Pancreas (tissue), 10 donors: ENCODE measurements around the gene OCA2. TPM values are rescaled to one million over a fixed set of nuclear protein-coding genes. Genes with fewer than 3 reads are reported as not detected.

Experiments used
- ATAC-seq, 4 donors: fragments of 200-7000 bp; cut with Tn5 transposase; one replicate each; pipeline versions ENCODE4 v1.8.0 to v1.9.1; 2020; ENCODE audit warnings: mild to moderate bottlenecking in 4 of 4, moderate library complexity in 4 of 4
- DNase-seq, 6 donors: peaks; one replicate each; pipeline ENCODE4 v3.0.0-alpha.2; 2020
- FAIRE-seq: peaks from 2 replicates; lab custom pipeline; 2012; peaks lifted over from hg19 to GRCh38; lab: Jason Lieb, UNC
- H3K27ac ChIP-seq, 4 donors: fragments of 200-600 bp; sonication (generic); 1 replicate in 3 of 4; 2 replicates in 1 of 4; pipeline versions ENCODE4 v1.5.0 to v1.8.0; 2020
- H3K27me3 ChIP-seq, 4 donors: fragments of 200-600 bp; one replicate each; pipeline ENCODE4 v1.8.0; 2021
- H3K36me3 ChIP-seq, 3 donors: fragments of 200-600 bp; sonication (generic) in 1 of 3; one replicate each; pipeline versions ENCODE4 v1.5.0 to v1.8.0; 2020 to 2021
- H3K4me1 ChIP-seq, 3 donors: fragments of 200-600 bp; one replicate each; pipeline ENCODE4 v1.8.0; 2021
- H3K4me3 ChIP-seq, 4 donors: fragments of 200-600 bp; sonication (generic) in 2 of 4; one replicate each; pipeline versions ENCODE4 v1.5.0 to v1.8.0; 2020 to 2021
- H3K9me3 ChIP-seq, 4 donors: fragments of 200-600 bp; one replicate each; pipeline ENCODE4 v1.8.0; 2021
- WGBS, 2 donors: extraction: QIAGEN DNeasy Blood & Tissue Kit; methylation state at CpG; one replicate each; pipeline ENCODE4 v1.1.7; 2013; 5-methylcytosine and 5-hydroxymethylcytosine counted together
- intact Hi-C, 3 donors: fragments of 100-400 bp; cut with DNase I; formaldehyde crosslinking; loops; one replicate each; pipeline versions ENCODE4 v1.11.1 to v1.14.2; 2022
- polyA plus RNA-seq, 2 donors: library from polyadenylated mRNA; stranded (reverse); fragments of 200-250 nt; gene quantifications; one replicate each; pipeline ENCODE4 v1.2.3, GENCODE V29; 2013
- total RNA-seq, 6 donors: library from RNA; stranded (reverse); fragmentation: NEBNext Ultra II Directional in 4 of 6; extraction: Animal tissue kit (Norgen Biotek cat#: 25700) in 4 of 6; gene quantifications; one replicate each; pipeline versions ENCODE4 v1.2.1 to v1.2.4, GENCODE V29; 2021 to 2023
- TF ChIP-seq, protein P1 (sequence below), 4 donors: fragments of 200-600 bp; sonication (generic) in 3 of 4; IDR thresholded peaks; one replicate each; pipeline versions ENCODE4 v1.5.0 to v1.8.0; 2021; ENCODE audit warnings: antibody characterized with exemption in 4 of 4
- donor health status: healthy with polysubstance abuse.
- donor health status: DM: no; HTN: no; CAD: no; lungs with moderate emphysema.
- donor health status: DM: no; HTN: no; CAD: no.
- donor health status: control.
- donor health status: control.
- donor health status: Bipolar disorder and iron deficiency.
- donor health status: DM: yes; HTN: yes; CAD: no.
- donor health status: DM: no; HTN: no; CAD: no.
- donor health status: DM: no; HTN: no; CAD: no.
- donor health status: DM: yes; HTN: yes; CAD: no.

The OCA2 gene
- total and polyA plus RNA-seq, 8 donors = 0.12 to 0.31 (median 0.18) TPM; not detected in 4

DNA sequence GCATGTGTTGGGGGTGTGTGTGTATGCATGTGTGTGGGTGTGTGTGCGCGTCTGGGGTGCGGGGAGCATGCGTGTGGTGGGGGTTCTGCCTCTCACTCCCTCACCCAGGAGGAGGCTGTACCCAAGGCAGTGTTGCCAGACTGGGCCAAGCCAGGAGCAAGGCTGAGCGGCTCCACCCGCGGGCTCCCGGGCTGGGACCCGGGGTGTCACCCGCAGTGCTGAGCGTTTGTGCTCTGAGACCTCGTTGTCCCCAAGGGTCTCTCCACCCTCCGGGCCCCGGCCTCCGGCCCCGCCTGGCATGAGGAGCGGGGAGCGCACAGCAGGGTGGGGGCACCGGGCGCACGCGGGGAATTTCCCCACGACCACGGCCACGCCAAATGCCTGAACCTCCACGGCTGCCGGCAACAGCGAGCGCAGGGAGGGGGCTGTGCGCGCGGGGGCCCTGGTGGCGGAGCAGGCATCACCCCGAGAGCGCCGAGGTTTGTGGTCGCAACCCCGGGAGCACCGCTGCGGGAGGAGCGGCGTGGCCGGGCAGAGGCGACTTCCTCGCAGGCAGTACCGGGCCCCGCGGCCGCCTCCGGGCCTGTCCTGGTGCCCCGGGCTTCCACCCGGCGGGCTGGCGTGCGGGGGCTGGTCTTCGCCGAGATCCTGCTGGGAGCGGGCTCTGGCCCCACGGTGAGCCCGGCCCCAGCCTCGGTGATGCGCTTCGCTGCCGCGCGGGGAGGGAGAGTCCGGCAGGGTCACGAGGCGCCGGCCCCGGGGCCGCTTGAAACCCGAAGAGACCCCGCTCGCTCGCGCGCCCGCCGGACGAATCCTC lies 7.4 kb upstream of the OCA2 start:
- FAIRE-seq = no peak
- Histone ChIP-seq H3K27ac (no peak overlapping the region), H3K4me3 (peak overlapping the region; percentile 18 to 51 (median 30)), H3K36me3 (peaks cover 0 to 6% (median 0%) of the 10 kb centered on the region in 3 donors), H3K4me1 (peaks cover 0 to 5% (median 0%) of the 10 kb centered on the region in 3 donors), H3K9me3 (no peaks in the 10 kb centered on the region), H3K27me3 (peaks cover 0 to 3% (median 0%) of the 10 kb centered on the region in 4 donors)
- TF ChIP-seq, protein P1, sequence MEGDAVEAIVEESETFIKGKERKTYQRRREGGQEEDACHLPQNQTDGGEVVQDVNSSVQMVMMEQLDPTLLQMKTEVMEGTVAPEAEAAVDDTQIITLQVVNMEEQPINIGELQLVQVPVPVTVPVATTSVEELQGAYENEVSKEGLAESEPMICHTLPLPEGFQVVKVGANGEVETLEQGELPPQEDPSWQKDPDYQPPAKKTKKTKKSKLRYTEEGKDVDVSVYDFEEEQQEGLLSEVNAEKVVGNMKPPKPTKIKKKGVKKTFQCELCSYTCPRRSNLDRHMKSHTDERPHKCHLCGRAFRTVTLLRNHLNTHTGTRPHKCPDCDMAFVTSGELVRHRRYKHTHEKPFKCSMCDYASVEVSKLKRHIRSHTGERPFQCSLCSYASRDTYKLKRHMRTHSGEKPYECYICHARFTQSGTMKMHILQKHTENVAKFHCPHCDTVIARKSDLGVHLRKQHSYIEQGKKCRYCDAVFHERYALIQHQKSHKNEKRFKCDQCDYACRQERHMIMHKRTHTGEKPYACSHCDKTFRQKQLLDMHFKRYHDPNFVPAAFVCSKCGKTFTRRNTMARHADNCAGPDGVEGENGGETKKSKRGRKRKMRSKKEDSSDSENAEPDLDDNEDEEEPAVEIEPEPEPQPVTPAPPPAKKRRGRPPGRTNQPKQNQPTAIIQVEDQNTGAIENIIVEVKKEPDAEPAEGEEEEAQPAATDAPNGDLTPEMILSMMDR (IDR thresholded peaks at IDR 0.05) = no peak
- intact Hi-C loops = no loop called here
- peak in 2 of 6 donors; percentile 9 to 67 for DNase-seq
- peak; percentile 20 to 64 (median 54) for ATAC-seq
- WGBS, 2 donors = 5 to 6% methylated on average over 73 to 81 of the region's 81 CpGs

DNA sequence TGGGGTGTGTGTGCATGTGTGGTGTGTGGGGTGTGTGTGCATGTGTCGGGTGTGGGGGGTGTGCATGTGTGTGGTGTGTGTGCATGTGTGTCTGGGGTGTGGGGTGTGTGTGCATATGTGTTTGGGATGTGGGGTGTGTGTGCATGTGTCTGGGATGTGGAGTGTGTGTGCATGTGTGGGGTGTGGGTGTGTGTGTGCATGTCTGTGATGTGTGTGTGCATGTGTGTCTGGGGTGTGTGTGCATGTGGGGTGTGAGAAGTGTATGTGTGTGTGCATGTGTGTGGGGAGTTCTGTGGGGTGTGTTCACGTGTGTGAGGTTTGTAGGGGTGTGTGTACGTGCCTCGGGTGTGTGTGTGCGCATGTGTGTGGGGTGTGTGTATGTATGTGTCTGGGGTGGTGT lies 6.7 kb upstream of the OCA2 start:
- 85 to 88% methylated on average over 5 of the region's 5 CpGs for WGBS, 2 donors
- TF ChIP-seq, protein P1 (IDR thresholded peaks at IDR 0.05) = no peak
- ATAC-seq = no peak
- no peaks in the 10 kb centered on the region for H3K36me3 ChIP-seq
- peaks cover 0 to 5% (median 0%) of the 10 kb centered on the region in 3 donors for H3K4me1 ChIP-seq
- DNase-seq = peak in 1 of 6 donors; percentile 3
- intact Hi-C loops = no loop called here
- FAIRE-seq = no peak
- no peaks in the 10 kb centered on the region for H3K9me3 ChIP-seq
- peaks cover 0 to 3% (median 0%) of the 10 kb centered on the region in 4 donors for H3K27me3 ChIP-seq
- no peak overlapping the region for H3K4me3 ChIP-seq
- H3K27ac ChIP-seq = no peak overlapping the region

DNA sequence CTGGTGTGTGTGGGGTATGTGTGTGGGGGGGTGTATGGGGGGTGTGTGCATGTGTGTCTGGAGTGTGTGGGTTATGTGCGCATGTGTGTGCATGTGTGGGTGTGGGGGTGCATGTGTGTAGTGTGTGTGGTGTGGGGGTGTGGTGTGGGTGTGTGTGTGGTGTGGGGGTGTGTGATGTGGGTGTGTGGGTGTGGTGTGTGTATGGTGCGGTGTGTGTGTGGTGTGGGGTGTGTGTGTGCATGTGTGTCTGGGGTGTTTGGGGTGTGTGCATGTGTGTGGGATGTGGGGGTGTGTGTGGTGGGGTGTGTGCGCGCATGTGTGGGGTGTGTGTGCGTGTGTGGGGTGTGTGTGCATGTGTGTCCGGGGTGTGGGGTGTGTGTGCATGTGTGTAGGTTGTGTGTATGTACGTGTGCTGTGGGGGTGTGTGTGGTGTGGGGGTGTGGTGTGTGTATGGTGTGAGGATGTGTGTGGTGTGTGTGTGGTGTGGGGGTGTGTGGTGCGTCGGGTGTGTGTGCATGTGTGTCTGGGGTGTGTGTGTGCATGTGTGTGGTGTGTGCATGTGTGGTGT lies 6.2 kb upstream of the OCA2 start:
- no peak overlapping the region for H3K4me3 ChIP-seq
- H3K36me3 ChIP-seq = no peaks in the 10 kb centered on the region
- WGBS, 2 donors = 85 to 87% methylated on average over 9 of the region's 9 CpGs
- H3K27me3 ChIP-seq = peaks cover 0 to 3% (median 0%) of the 10 kb centered on the region in 4 donors
- DNase-seq (peak in 2 of 6 donors; percentile 9 to 28), ATAC-seq (no peak), FAIRE-seq (no peak)
- H3K9me3 ChIP-seq = no peaks in the 10 kb centered on the region
- H3K4me1 ChIP-seq = peaks cover 0 to 5% (median 0%) of the 10 kb centered on the region in 3 donors
- TF ChIP-seq, protein P1 (IDR thresholded peaks at IDR 0.05) = no peak
- no peak overlapping the region for H3K27ac ChIP-seq
- intact Hi-C loops = no loop called here

DNA sequence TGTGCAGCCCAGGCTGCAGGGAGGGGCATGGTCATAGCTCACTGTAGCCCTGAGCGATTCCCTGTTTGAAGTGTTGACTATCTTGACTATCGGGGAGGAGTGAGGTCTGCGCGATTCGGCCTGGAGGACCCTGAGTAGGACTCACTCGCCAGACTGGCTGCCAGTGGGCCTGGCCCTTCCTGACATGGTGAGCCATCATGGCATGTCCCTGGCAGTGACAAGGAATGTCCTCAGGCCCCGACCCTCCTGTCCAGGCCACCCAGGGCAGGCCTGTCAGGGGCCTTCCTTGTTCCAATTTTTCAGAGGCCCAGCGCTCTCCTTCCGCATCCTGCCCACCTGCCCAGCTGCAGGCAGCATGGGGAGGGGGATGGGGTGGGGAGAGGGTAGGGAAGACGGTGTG lies 5.2 kb upstream of the OCA2 start:
- TF ChIP-seq, protein P1 (IDR thresholded peaks at IDR 0.05) = no peak
- no peak overlapping the region for H3K27ac ChIP-seq
- no peak for FAIRE-seq
- H3K4me1 ChIP-seq = peaks cover 0 to 5% (median 0%) of the 10 kb centered on the region in 3 donors
- no peaks in the 10 kb centered on the region for H3K9me3 ChIP-seq
- peak in 1 of 6 donors; percentile 5 for DNase-seq
- WGBS, 2 donors = 90 to 94% methylated on average over 10 of the region's 10 CpGs
- intact Hi-C loops = no loop called here
- no peaks in the 10 kb centered on the region for H3K36me3 ChIP-seq
- peaks cover 0 to 3% (median 0%) of the 10 kb centered on the region in 4 donors for H3K27me3 ChIP-seq
- H3K4me3 ChIP-seq = no peak overlapping the region
- ATAC-seq = no peak
